ENCODE results near the gene TARDBP.
A peak's percentile ranks its signal among the peaks of the same experiment; 100 is the strongest.
"Not testable (repeated sequence)": the region's sequence is repeated elsewhere in the genome, so short reads cannot be mapped to it uniquely, and the experiment has no call there.

TARDBP gene

GRCh38 chr1:10996100-10996499 lies 16.4 kb upstream of the TARDBP start:
- DNase-seq = no peak

DNA sequence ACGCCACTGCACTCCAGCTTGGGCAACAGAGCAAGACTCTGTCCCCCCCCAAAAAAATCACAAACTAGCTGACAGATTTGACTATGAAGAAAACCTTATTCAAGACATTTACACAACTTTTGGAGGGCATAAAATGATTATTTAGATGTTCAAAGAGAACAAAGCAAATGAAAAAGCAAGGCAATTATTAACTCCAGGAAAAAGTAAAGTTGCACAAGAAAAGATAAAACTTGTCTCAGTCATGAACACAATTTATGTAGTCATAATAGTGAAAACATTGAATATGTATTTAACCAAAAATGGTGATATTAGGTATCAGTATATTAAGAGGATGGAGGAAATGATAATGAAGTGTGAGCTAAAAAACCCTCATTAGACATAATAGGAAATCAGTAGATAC lies 11.9 kb upstream of the TARDBP start:
- DNase-seq = no peak

- no peak for DNase-seq
These were observed 692 bp downstream of the TARDBP start for GRCh38 chr1:11013160-11013531.

GRCh38 chr1:11019358-11019757 lies 6.9 kb downstream of the TARDBP start:
- DNase-seq = not testable (repeated sequence)

- DNase-seq = no peak
These were observed 7.5 kb downstream of the TARDBP start for GRCh38 chr1:11019971-11020370.

DNA sequence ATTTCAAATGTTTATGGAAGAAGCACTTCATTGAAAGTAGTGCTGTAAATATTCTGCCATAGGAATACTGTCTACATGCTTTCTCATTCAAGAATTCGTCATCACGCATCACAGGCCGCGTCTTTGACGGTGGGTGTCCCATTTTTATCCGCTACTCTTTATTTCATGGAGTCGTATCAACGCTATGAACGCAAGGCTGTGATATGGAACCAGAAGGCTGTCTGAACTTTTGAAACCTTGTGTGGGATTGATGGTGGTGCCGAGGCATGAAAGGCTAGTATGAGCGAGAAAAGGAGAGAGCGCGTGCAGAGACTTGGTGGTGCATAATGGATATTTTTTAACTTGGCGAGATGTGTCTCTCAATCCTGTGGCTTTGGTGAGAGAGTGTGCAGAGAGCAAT lies 10.7 kb downstream of the TARDBP start:
- DNase-seq = no peak

DNA sequence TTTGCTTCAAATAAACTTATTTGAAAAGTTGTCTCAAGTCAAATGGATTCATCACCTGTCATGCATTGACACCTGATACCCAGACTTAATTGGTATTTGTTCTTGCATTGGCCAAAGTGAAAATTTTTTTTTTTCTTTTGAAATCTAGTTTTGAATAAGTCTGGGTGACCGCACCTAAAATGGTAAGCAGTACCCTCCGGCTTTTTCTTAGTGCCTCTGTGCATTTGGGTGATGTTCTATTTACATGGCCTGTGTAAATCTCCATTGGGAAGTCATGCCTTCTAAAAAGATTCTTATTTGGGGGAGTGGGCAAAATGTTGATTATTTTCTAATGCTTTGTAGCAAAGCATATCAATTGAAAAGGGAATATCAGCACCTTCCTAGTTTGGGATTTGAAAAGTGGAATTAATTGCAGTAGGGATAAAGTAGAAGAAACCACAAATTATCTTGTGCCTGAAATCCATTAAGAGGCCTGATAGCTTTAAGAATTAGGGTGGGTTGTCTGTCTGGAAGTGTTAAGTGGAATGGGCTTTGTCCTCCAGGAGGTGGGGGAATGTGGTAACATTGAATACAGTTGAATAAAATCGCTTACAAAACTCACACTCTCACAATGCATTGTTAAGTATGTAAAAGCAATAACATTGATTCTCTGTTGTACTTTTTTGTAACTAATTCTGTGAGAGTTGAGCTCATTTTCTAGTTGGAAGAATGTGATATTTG lies 11.9 kb downstream of the TARDBP start:
- DNase-seq = no peak

DNA sequence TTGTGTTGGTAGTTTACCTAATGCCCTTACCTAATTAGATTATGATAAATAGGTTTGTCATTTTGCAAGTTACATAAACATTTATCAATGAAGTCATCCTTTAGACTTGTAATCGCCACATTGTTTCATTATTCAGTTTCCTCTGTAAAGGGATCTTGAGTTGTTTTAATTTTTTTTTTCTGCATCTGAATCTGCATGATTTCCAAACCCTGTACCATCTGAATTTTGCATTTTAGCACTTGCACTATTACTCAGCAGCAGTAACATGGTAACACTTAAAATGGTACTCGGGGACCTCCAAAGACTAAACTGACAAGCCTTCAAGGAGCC lies 12.4 kb downstream of the TARDBP start:
- no peak for DNase-seq

DNA sequence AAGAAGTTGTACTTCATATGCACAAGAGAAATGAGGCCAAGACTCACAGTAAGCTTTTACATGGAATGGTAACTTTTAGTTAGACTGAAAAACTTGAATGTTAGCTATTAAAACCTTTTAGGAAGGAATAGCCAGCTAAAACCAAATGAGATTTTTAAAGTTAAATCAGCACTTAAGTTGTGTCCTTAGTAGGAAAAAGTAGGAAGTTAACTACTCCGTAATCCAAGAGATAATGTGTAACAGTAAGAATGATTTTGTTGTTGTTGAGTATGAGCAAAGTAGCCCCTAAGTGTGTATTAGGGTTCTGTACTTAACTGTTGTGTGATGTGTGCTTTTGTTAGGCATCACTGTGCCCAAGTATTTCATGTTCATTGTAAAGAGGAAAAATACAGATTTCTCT lies 13.2 kb downstream of the TARDBP start:
- no peak for DNase-seq

DNA sequence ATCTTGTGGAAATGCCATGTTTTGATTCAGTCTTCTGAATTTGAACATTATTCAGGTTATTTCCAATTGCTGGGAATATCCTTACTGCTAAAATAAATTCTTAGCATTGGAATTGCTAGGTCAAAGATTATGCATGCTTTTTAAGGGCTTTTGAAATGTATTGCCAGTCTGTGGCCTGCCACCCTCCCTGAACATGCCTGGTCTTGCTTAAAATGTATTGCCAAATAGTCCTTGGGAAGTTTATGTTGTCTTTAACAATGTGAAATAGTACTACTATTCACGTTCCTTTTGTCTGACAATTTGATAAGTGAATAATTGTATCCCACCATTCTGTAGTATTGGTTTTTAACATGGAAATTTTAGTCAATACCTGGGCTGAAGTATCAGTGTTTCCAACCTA lies 13.6 kb downstream of the TARDBP start:
- no peak for DNase-seq

- DNase-seq = no peak
These were observed 14.4 kb downstream of the TARDBP start for GRCh38 chr1:11026903-11027302.

DNA sequence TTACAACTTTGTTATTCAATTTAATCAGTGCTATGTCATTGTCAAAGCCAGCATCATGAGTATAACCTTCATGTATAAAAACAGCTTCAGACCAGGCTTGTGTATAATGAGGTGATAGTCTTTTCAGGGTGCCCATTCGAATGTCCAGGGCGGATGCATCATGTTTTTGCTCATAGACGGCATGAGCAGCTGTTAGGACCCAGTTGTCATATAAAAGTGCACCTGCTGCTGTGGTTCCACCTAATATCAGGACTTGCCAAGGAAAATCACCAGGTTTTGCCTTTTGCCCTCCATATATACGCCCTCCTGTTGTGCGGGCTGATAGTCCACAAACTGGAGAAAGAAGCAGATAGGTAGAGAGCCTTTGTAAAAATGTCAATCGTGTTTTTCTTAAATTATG lies 14.9 kb downstream of the TARDBP start:
- no peak for DNase-seq

DNA sequence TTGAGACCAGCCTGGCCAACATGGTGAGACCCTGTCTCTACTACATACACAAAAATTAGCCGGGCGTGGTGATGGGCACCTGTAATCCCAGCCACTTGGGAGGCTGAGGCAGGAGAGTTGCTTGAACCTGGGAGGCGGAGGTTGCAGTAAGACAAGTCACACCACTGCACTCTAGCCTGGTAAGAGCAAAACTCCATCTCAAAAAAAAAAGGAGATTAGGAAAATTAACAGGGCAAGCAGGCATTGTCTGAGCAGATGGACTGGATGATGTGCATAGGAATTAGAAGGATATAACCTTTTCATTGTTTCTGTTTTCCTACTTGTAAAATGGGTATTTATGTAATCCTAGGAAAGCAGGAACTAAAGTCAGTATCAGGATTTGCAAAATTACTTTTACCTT lies 15.6 kb downstream of the TARDBP start:
- no peak for DNase-seq

- no peak for DNase-seq
These were observed 18.4 kb downstream of the TARDBP start for GRCh38 chr1:11030865-11031264.

DNA sequence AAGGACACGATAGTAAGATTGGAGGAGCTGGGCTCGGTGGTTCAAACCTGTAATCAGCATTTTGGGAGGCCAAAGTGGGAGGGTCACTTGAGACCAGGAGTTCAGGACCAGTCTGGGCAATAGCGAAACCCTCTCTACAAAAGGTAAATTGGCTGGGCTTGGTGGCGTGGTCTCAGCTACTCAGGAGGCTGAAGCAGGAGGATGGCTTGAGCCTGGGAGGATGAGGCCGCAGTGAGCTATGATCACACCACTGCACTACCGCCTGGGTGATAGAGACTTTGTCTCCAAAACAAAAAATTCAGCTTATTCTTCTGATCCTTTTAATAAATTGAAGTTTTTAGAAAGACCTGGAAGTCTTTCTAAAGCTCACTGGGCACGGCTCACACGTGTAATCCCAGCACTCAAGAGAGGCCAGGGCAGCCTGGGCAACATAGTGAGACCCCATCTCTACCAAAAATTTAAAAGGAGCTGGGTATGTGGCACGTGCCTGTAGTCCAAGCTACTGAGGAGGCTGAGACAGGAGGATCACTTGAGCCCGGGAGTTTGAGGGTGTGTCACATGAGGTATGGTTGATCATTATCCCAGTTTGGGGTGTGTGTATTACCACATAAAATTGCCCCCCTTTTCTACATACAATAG lies 19.3 kb downstream of the TARDBP start:
- DNase-seq = no peak

DNA sequence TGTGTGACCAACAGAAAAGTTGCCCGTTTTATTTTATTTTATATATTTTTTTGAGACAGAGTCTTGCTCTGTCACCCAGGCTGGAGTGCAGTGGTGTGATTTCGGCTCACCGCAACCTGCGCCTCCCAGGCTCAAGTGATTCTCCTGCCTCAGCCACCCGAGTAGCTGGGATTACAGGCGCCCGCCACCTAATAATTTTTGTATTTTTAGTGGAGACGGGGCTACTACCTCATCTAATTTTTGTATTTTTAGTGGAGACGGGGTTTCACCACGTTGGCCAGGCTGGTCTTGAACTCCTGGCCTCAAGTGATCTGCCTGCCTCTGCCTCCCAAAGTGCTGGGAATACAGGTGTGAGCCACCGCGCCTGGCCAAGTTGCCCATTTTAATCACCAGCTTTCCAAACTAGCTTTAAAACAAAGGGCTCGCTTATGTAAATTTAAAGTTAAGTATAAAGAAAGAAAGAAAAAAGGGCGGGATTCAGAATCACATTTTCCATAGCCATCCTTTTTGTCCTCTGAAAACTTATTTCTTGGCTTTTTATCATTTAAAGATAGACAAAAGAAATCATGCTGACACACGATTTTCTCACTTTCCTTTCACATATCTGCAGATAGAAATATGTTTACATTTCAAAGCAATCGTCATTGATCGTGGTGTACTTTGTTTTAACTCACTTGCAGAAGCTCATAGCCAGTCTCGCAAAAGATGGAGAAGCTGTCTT lies 24.7 kb downstream of the TARDBP start:
- DNase-seq = not testable (repeated sequence)

DNA sequence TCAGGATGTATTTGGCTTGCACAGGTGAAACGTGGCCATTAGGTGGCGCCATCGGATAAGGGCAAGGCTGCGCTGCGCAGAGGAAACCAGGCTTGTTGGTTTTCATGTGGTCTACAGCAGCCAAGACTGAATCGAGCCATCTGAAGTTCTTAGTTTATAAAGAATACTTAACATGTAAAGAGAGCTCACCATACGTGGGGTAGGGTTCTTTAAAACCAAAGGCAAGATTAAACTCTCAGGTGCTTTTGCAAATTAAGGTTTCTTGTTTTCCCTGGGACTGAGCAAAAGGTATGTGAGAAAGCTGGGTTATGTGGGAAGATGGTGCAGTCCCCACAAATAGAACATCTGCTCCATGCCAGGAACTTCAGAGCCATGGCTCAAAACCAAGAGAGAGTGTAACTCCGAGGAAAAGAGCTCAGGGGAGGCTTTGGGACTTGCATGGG lies 25.3 kb downstream of the TARDBP start:
- DNase-seq = peak; percentile 83

DNA sequence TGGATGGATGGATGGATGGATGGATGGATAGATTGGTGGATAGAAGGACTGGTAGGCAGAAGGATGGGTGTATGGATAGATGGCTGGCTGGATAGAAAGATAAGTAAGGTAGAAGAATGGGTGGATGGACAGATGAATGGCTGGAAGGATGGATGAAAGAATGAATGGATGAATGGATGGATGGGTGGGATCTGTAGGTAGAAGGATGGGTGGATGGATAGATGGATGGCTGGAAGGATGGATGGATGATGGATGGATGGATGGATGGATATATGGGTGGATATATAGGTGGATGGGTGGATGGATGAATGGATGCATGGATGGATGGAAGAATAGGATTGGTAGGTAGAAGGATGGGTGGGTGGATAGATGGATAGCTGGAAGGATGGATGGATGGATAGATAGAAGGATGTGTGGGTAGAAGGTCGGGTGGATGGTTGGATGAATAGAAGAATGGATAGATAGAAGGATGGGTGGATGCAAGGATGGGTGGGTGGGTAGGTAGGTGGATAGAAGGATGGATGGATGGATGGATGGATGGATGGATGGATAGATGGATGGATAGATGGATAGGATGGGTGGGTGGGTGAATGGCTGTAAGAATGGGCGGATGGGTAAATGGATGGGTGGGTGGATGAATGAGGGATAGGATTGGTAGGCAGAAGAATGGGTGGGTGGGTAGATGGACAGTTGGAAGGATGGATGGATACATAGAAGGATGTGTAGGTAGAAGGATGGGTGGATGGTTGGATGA lies 27.1 kb downstream of the TARDBP start:
- no peak for DNase-seq

GRCh38 chr1:11040105-11040429 lies 27.6 kb downstream of the TARDBP start:
- DNase-seq = not testable (repeated sequence)

DNA sequence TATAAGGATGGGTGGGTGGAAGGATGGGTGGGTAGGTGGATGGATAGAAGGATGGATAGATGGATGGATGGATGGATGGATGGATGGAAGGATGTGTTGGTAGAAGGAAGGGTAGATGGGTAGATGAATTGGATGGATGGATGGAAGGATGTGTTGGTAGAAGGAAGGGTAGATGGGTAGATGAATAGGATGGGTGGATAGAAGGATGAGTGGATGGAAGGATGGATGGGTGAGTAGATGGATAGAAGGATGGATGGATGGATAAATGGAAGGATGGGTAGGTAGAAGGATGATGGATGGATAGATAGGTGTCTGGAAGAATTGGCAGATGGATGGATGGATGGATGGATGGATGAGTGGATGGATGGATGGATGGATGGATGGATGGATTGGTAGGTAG lies 28.6 kb downstream of the TARDBP start:
- DNase-seq = no peak

DNA sequence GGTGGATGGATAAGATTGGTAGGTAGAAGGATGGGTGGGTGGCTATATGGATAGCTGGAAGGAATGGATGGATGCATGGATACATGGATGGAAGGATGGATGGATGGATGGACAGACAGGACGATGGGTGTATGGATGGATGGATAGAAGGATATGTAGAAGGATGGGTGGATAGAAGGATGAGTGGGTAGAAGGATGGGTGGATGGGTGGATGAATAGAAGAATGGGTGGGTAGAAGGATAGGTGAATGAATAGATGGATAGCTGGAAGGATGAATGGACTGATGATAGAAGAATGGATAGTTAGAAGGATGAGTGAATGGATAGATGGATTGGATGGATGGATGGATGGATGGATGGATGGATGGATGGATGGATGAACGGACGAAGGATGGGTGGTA lies 29.6 kb downstream of the TARDBP start:
- no peak for DNase-seq

DNA sequence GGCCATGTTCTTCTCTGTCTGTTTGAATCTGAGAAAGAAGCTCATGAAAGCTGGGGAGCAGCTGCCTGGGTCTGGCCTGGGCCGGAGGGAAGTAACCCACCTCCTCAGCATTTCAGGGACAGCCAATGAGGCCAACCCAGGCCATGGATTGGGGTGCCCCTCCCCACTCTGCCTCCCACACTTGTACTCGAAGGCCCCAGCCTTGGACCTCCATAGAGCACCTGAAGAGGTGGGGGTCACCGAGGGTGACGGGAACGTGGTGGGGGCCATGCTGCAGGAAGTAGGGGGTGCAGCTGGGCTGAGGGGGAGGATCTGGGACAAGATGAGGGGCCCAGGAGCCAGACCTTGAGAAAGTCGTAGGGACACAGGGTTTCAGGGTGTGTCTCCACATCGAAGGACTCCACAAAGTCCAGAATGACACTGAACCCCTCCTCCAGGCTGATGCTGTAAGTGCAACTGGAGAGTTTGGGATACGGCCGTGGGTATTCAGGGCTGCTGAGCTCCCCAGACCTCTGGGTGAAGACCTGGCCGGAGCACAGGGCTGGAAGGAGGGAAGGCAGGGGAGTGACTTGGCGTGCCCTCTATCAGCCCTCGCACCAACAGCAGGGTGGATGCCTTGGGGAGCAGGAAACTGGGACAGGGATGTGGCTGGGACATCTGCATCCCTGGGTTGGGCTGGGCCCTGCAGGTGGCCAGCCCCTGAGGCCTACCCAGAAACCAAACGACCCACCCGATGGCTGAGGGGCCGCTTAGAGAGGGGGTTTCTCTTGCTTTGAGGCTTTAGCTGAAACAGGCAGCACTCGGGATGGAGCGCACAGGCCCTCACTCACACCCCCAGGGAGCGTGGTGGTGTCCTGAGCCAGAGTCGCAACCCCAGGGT lies 30.8 kb downstream of the TARDBP start:
- DNase-seq = no peak

Data from effector CD8-positive, alpha-beta T cell (primary cell).